ENCODE measurements around the gene E2F8.

- TF ChIP-seq, protein P1, sequence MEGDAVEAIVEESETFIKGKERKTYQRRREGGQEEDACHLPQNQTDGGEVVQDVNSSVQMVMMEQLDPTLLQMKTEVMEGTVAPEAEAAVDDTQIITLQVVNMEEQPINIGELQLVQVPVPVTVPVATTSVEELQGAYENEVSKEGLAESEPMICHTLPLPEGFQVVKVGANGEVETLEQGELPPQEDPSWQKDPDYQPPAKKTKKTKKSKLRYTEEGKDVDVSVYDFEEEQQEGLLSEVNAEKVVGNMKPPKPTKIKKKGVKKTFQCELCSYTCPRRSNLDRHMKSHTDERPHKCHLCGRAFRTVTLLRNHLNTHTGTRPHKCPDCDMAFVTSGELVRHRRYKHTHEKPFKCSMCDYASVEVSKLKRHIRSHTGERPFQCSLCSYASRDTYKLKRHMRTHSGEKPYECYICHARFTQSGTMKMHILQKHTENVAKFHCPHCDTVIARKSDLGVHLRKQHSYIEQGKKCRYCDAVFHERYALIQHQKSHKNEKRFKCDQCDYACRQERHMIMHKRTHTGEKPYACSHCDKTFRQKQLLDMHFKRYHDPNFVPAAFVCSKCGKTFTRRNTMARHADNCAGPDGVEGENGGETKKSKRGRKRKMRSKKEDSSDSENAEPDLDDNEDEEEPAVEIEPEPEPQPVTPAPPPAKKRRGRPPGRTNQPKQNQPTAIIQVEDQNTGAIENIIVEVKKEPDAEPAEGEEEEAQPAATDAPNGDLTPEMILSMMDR (IDR thresholded peaks at IDR 0.05; ENCODE audit: poor library complexity, severe bottlenecking) = no peak
- TF ChIP-seq TAF1 (IDR thresholded peaks at IDR 0.05; ENCODE audit: low read depth) (no peak), POLR2AphosphoS5 (IDR thresholded peaks at IDR 0.05) (no peak), MXI1 (conservative IDR thresholded peaks at IDR 0.05; ENCODE audit: poor library complexity, severe bottlenecking) (no peak)
Measured at GRCh38 chr11:19253153-19253745, 12.5 kb upstream of the E2F8 start.

All from neural cell (in vitro differentiated cells).